Transverse colon (tissue), 4 donors: ENCODE measurements around the gene IFNGR2.

ENCODE experiments used
- EP300 ChIP-seq: sonication (generic); formaldehyde crosslinking; IDR thresholded peaks from one replicate; pipeline ENCODE4 v1.6.1; 2017; ENCODE audit warnings: antibody characterized with exemption, low read depth
- POLR2A ChIP-seq: fragments of 450-650 bp; IDR thresholded peaks from one replicate; pipeline ENCODE4 v1.6.1; 2016; ENCODE audit warnings: antibody characterized with exemption, mild to moderate bottlenecking, moderate library complexity
- POLR2AphosphoS5 ChIP-seq, 3 donors: sonication (generic); formaldehyde crosslinking; IDR thresholded peaks; one replicate each; pipeline ENCODE4 v1.6.1; 2016; ENCODE audit warnings: antibody characterized with exemption in 3 of 3
- TF ChIP-seq, protein P1 (sequence below), 5 experiments: fragments of 200-600 bp in 3 of 5; fragments of 450-650 bp in 2 of 5; sonication (generic) in 3 of 5; IDR thresholded peaks; 1 replicate in 2 of 5; 2 replicates in 3 of 5; pipeline ENCODE4 v1.5.1; 2016 to 2017; ENCODE audit warnings: antibody characterized with exemption in 5 of 5, inconsistent platforms in 3 of 5, mild to moderate bottlenecking in 2 of 5, moderate library complexity in 1 of 5

DNA sequence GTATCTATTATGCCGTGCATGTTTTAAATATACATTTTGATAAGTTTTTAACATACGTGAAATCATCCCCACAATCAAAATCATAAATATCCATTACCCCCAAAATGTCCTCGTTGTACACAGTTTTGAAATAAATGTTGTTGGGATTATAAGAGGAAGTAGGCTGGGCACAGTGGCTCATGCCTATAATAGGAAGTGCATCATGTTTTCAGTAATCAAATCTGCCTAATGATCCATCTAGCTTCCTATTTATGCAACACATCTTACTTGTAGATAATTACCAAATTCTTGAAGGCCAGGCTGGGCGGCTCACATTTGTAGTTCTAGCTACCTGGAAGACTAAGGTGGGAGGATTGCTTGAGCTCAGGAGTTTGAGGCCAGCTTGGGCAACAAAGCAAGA, 15.0 kb upstream of the IFNGR2 start:
- TF ChIP-seq, protein P1, sequence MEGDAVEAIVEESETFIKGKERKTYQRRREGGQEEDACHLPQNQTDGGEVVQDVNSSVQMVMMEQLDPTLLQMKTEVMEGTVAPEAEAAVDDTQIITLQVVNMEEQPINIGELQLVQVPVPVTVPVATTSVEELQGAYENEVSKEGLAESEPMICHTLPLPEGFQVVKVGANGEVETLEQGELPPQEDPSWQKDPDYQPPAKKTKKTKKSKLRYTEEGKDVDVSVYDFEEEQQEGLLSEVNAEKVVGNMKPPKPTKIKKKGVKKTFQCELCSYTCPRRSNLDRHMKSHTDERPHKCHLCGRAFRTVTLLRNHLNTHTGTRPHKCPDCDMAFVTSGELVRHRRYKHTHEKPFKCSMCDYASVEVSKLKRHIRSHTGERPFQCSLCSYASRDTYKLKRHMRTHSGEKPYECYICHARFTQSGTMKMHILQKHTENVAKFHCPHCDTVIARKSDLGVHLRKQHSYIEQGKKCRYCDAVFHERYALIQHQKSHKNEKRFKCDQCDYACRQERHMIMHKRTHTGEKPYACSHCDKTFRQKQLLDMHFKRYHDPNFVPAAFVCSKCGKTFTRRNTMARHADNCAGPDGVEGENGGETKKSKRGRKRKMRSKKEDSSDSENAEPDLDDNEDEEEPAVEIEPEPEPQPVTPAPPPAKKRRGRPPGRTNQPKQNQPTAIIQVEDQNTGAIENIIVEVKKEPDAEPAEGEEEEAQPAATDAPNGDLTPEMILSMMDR (IDR thresholded peaks at IDR 0.05) = no peak
- no peak for TF ChIP-seq POLR2AphosphoS5 (IDR thresholded peaks at IDR 0.05)
- TF ChIP-seq POLR2A = no peak
- no peak for TF ChIP-seq EP300
